Fibroblast of lung (primary cell): ENCODE data around the gene ATG101.

Source experiments
- EZH2 ChIP-seq: IDR thresholded peaks from 2 replicates; pipeline ENCODE4 v1.5.1; 2012; ENCODE audit warnings: low read length, control low read depth, mild to moderate bottlenecking; ENCODE audit errors: missing control alignments
- TF ChIP-seq, protein P1 (sequence below), 2 donors: IDR thresholded peaks in 1 of 2; conservative IDR thresholded peaks in 1 of 2; 1 replicate in 1 of 2; 2 replicates in 1 of 2; pipeline ENCODE4 v1.5.1; 2011 to 2012; ENCODE audit warnings: low read length in 2 of 2, control low read depth in 1 of 2, inconsistent platforms in 1 of 2, low read depth in 1 of 2, mild to moderate bottlenecking in 1 of 2

DNA sequence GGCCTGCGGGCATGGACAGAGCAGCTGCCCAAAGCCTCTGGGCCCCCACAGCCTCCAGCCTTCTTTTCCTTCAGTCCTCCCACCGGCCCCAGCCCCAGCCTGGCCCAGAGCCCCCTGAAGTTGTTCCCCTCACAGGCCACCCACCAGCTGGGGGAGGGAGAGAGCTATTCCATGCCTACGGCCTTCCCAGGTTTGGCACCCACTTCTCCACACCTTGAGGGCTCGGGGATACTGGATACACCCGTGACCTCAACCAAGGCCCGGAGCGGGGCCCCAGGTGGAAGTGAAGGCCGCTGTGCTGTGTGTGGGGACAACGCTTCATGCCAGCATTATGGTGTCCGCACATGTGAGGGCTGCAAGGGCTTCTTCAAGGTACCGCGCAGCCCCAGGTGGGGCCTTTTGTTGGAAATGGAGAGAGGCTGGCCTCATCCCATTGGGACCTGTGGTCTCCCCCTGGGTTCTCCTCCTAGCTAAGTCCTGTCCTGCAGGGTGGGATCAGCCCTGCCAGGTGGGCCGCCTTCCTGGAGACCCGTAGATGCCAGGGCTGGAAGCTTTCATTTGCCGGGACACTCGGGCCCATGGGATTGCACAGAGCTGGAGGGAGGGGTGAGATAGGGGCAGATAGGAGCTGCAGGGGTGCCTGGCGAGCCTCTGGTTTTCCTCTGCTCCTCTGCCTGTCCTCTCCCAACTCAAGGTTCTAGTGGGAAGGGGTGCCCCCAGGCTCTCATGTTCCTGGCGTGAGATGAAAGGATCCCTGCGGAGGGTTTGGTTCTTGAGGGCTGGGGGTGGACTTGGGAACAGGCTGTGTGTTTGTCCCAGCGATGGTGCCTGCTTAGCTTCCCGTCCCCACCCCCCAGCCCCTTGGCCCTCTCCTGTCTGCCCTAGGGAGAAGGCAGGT is 14.7 kb upstream of the ATG101 start:
- TF ChIP-seq, protein P1, sequence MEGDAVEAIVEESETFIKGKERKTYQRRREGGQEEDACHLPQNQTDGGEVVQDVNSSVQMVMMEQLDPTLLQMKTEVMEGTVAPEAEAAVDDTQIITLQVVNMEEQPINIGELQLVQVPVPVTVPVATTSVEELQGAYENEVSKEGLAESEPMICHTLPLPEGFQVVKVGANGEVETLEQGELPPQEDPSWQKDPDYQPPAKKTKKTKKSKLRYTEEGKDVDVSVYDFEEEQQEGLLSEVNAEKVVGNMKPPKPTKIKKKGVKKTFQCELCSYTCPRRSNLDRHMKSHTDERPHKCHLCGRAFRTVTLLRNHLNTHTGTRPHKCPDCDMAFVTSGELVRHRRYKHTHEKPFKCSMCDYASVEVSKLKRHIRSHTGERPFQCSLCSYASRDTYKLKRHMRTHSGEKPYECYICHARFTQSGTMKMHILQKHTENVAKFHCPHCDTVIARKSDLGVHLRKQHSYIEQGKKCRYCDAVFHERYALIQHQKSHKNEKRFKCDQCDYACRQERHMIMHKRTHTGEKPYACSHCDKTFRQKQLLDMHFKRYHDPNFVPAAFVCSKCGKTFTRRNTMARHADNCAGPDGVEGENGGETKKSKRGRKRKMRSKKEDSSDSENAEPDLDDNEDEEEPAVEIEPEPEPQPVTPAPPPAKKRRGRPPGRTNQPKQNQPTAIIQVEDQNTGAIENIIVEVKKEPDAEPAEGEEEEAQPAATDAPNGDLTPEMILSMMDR (conservative IDR thresholded peaks at IDR 0.05 in 1 of 2, IDR thresholded peaks at IDR 0.05 in 1 of 2; ENCODE audit: low read depth in 1 of 2, low read length in 2 of 2): no peak
- no peak for TF ChIP-seq EZH2
